ENCODE data around the gene ATP10B.

DNA sequence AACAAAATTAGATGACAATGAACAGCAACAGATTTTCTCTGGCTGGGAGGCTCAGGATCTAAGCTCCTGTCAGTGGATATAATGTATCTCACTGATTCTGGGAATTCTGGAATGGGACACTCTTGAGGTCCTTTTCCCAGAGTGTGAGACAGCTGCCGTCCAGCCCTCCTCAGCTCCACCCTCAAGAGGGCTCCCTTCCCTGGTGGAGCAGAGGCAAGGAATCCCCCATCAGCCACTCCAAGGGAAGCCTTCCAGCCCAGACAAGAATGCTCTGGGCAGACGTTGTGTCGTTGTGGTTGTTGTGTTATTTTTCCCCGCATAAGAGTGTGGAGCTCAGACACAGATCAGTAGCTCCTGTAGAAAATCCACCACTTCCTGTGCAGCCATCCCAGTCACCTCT lies 47.7 kb upstream of the ATP10B start:
- TF ChIP-seq, protein P1, sequence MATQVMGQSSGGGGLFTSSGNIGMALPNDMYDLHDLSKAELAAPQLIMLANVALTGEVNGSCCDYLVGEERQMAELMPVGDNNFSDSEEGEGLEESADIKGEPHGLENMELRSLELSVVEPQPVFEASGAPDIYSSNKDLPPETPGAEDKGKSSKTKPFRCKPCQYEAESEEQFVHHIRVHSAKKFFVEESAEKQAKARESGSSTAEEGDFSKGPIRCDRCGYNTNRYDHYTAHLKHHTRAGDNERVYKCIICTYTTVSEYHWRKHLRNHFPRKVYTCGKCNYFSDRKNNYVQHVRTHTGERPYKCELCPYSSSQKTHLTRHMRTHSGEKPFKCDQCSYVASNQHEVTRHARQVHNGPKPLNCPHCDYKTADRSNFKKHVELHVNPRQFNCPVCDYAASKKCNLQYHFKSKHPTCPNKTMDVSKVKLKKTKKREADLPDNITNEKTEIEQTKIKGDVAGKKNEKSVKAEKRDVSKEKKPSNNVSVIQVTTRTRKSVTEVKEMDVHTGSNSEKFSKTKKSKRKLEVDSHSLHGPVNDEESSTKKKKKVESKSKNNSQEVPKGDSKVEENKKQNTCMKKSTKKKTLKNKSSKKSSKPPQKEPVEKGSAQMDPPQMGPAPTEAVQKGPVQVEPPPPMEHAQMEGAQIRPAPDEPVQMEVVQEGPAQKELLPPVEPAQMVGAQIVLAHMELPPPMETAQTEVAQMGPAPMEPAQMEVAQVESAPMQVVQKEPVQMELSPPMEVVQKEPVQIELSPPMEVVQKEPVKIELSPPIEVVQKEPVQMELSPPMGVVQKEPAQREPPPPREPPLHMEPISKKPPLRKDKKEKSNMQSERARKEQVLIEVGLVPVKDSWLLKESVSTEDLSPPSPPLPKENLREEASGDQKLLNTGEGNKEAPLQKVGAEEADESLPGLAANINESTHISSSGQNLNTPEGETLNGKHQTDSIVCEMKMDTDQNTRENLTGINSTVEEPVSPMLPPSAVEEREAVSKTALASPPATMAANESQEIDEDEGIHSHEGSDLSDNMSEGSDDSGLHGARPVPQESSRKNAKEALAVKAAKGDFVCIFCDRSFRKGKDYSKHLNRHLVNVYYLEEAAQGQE (IDR thresholded peaks at IDR 0.05; ENCODE audit: low read depth, low read length) = no peak
- no peak for TF ChIP-seq EZH2 (IDR thresholded peaks at IDR 0.05; ENCODE audit: borderline replicate concordance, control insufficient read depth, low read depth, low read length)
- TF ChIP-seq NR2C2 (IDR thresholded peaks at IDR 0.05; ENCODE audit: borderline replicate concordance, control insufficient read depth, insufficient read length, low read depth) = no peak
- TF ChIP-seq TBL1XR1 (IDR thresholded peaks at IDR 0.05; ENCODE audit: low read depth, low read length) = no peak
- no peak for TF ChIP-seq POLR2AphosphoS5 (IDR thresholded peaks at IDR 0.05; ENCODE audit: low read length)
- TF ChIP-seq SRF (IDR thresholded peaks at IDR 0.05; ENCODE audit: low read depth in 2 of 2, low read length in 2 of 2) = no peak
- no peak for TF ChIP-seq WRNIP1 (IDR thresholded peaks at IDR 0.05; ENCODE audit: borderline replicate concordance, low read depth, low read length)
- TF ChIP-seq MYC (IDR thresholded peaks at IDR 0.05; ENCODE audit: insufficient read depth, insufficient read length, insufficient replicate concordance, low read length, severe bottlenecking) = no peak

All from GM12878 (cell line).